Ecto neural progenitor cell (in vitro differentiated cells): Measurements from ENCODE around the gene SCD5.
"Not testable (repeated sequence)": the region's sequence is repeated elsewhere in the genome, so short reads cannot be mapped to it uniquely, and the experiment has no call there.

Experiments used
- DNase-seq: peaks from one replicate; pipeline ENCODE4 v3.0.0-alpha.2; 2018; ENCODE audit warnings: low spot score

The SCD5 gene

DNA sequence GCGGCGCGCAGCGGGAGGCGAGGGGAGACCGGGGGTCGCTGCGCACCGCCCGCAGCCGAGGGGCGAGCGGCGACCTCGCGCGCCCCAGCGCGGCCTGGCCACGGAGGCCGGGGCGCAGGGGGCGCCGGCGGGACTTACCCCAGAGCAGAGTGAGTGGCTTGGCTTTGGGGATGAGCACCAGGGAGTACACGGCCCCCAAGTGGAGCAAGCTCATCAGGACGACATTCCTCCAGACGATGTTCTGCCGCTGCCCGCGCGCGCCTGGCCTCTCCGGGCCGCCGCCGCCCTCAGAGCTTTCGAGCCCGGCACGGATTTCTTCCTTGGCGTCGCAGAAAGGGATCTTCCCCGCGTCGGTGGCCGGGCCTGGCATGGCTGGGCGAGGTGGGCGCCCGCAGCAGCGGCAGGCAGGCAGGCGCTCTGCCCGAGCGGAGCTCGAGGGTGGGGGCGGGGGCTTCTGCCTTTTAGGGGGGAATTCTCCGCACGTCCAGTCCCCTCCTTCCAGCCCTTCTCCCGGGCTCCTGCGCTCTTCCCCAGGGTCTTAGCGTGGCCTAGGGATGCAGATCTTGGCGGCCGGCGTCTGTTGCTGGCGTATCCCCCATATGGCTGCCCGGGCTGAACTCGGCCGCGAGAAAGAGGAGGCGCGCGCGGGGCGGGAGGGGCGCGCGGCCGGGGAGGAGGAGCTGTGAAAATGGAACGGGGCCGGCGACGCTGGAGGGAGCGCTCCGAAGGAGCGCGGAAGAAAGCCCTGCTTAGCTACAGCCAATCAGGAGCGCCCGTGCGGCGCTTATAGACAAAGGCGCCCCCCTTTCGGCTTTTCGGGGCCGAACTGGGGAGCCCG lies at the start of gene SCD5:
Gene SCD5, minus strand, starts transcription at position 629 of the 838 bp plus-strand sequence. Its CDS starts 259 bp downstream, at position 370.
- peak; percentile 86 for DNase-seq

DNA sequence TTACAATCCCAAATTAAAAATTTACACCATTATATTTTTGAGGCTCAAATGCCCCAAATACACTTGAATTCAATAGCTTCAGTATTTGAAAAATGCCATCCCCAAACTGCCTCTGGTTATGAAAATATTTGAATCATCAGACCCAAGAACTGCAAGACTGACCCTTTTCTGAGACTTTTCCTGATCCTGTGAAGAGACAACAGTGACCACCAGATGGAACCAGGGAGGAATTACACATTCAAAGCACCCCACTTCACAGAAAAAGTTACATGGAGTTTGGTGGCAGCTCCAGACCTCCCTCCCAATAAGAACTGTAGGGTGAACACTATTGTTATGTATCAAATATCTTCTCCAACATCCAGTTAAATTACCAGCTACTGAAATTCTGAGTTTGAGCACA lies 44.0 kb upstream of the SCD5 start:
- no peak for DNase-seq

DNA sequence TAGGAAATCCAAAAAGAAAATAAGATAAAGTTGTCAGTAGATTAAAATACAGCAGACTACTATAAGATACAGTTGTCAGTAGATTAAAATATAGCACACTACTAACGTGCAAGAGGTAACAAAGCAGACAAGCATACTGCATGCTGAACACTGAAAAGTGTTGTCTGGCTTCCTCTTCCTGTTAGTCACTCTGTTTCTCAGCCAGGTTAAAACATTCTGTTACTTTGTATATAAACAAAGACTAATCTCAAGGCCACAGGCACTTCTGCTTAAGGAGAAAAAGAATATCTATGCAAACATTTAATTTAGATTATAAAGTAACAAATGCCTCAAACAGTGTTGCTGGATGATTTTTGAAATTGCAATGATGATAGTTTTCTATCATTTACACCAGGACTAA lies 41.0 kb upstream of the SCD5 start:
- no peak for DNase-seq

DNA sequence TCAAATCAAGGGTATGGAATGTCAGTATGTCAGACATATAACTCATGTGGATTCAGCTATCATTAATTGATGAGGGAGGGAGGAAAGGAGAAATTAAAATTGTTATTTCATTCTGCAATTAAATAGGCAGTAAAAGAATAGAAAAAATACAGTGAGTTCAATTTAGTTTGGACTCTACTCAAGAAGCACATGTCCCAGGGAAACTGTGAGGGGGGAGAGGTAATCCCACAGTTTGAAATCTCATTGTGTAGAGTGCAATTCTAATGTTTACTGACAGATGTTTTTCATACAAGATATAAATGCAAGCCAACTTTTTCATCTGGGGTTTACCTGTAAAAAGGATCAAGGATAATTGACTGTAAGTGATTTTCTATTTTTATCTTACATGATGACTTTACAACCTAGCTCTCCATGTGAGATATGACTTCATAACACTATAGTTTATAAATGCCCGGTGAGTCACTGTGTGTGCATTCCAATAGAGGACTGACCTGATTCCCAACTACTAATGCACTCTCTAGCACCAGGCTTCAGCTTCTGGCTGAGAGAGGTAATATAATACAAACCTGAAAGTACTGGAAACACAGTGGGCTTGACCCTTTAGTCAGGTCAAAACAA lies 35.2 kb upstream of the SCD5 start:
- DNase-seq: no peak

DNA sequence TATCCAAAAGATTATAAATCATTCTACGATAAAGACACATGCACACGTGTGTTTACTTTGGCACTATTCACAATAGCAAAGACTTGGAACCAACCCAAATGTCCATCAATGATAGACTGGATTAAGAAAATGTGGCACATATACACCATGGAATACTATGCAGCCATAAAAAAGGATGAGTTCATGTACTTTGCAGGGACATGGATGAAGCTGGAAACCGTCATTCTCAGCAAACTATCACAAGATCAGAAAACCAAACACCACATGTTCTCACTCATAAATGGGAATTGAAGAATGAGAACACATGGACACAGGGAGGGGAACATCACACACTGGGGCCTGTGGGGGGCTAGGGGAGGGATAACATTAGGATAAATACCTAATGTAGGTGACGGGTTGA lies 34.5 kb upstream of the SCD5 start:
- not testable (repeated sequence) for DNase-seq

DNA sequence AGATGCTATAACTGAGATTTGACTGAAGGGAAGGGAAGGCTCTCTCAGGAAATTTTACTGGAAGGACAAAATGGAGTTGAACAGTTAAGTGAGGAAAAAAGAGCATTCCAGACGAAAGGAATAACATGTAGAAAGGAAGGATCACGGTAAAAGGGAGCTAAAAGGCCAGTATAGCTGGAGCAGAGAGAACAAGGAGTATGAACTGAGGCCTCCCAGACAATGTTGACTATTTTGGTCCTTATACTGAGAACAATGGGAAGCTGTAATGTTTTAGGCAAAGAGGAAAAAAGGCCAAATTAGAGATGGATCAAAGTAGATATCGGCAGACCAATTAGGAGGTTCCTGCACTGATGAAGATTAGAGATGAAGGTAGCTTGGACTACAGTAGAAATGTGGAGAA lies 26.8 kb upstream of the SCD5 start:
- no peak for DNase-seq

DNA sequence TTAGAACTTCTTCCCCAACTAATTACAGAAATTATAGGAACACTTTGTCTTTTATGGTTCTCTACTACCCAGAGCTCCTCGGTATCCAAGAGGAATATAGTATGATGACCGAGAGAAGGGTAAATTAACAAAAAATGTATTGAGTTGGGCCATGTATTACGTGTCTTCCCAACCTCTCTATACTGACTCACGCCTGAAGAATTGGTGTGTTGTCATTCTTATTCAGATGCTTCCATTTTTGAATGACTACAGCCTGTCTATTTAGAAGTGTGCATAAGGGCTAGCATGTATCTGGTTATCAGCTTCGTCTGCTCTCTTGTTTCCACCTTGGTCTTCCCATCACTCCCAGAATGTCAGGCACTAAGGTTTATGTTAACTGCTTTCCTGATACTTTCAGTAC lies 24.5 kb upstream of the SCD5 start:
- no peak for DNase-seq

DNA sequence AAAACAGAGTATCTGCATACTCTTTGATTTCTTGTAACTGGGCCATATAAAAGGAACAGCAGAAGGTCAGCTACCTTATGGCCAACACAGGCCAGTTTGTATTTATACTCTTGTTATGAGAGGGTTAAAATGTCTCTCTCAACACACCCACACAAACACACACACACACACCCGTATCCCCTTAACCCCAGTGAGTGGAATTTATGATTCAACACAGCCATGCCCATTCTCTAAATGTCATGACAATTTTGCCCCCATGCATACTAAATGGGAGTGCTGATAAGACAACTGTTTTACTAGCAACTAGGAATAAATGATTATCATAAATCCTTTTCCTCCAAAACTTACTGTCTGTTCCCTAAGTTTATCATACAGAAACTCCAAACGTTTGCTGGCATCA lies 22.1 kb upstream of the SCD5 start:
- no peak for DNase-seq

DNA sequence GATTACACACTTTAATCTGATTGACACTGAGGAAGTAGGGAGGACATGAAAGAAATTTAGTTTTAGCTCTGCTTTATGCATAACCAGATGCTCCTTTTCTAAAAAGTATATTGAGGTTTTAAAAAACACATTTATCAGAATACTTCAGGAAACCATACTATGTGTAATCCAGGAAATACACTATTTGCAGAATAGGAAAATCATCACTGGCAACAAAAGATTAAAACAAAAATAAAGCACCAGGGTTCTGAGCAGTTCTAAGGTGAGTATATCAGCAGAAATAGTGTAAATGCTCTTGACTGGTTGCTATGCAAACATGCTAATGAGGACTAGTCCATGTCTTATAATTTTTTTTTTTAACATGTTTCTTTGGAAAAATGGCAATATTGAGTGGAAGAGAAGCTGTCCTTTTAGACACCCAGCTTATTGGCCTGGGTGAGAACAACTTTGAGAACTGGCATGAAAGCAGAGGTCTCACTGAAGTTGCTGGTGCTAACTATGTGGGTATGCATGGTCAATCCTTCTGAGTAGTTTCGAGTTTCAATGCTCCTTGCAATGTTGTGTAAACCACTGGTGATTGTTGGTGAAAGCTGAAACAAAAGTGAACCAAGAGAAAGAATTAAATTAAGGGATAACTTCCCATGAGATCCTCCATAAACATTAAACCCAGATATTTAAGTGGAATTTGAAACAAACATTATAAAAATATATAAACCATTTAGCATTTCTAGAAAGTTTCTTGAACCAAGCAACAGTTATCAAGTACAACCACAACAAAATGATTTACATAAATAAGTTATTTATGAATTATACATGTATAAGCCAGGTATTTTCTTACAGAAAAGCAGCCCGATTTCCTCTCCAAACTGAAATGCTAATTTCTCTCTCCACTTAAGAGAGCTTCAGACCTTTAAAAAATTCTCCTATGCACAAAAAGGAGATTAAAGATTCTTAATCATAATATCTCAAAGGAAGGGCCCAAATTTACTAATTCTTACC lies 20.4 kb upstream of the SCD5 start:
- DNase-seq: no peak

DNA sequence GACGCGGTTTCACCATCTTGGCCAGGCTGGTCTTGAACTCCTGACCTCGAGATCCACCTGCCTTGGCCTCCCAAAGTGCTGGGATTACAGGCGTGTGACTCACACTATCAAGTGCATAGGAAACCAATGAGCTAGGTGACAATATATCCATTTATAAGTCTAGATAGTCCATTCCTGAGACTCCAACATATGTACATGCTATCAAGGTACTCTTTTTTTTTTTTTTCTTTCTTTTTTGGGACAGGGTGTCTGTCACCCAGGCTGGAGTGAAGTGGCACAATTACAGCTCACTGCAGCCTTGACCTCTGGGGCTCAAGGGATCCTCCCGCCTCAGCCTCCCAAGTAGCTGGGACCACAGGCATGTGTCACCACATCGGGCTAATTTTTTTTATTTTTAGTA lies 18.3 kb upstream of the SCD5 start:
- not testable (repeated sequence) for DNase-seq

DNA sequence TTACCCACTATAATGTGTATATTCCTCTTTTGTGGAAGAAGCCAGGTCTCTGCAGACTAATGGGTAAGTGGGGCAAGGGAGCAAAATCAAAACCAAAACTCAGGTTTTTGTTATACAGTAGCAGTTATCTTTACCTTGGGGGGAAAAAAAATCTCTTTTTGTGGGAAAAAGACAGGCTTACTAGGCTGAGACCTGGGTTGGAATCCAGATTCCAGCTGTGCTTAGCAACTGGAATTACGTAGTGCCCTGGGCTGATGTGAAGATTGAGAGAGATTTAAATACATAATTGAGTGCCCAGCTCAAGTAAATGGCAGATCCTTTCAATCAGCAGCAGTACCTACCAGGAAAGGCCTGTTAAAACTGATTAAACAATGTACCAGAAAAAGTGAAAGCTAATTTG lies 15.4 kb upstream of the SCD5 start:
- DNase-seq: no peak

DNA sequence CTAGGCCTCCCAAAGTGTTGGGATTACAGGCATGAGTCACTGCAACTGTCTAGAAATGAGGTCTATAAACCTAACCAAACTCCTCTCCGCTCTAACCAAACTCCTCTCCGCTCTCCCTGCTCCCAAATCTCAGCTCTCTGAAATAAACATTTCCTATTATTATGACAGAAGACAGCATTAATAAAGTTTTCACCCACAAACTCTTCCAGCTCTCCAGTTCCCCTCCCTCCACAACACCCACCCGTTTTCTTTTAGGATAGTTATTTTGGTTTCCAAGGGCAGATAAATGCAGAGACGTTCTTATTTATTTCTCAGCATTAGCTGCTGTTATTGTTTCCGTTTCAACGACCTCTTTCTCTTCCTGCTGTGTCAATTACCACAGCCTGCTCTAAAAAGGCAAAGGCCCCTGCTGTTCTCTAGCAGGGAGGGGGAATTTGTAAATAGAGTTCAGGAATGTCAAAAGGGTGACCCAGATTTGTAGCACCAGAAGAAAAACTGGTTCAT lies 13.3 kb upstream of the SCD5 start:
- DNase-seq: no peak

DNA sequence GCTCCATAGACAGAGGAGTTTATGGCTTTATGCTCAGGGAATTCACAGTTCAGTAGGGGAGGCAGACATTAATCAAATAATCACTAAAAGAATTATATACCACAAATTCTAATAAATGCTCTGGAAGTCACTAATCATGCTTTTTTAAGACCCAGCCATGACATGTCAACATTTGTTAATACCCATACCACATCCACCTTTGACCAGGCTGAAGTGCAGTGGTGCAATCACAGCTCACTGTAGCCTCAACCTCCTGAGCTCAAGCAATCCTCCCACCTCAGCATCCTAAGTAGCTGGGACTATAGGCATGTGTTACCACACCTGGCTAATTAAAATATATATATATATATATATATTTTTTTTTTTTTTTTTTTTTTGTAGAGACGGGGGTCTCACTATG lies 12.8 kb upstream of the SCD5 start:
- DNase-seq: no peak

DNA sequence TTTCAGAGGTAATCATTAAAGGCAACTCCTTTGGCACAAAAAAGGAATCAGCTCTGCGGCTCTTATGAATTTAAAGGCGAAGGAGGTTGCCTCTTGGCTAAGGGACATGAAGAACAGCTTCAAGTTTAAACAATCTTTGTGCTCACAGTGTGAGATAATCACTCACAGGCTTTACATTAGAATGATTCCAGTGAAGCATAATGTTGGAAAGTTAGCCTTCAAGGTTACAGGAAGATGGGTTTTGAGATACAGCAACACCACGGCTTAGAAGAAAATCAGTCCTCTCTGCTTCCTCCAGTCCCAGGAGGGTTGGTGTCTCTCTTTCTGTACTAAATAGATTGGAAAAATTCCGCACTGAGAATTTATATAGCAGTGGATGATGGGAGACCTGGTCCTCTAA lies 11.6 kb upstream of the SCD5 start:
- no peak for DNase-seq

DNA sequence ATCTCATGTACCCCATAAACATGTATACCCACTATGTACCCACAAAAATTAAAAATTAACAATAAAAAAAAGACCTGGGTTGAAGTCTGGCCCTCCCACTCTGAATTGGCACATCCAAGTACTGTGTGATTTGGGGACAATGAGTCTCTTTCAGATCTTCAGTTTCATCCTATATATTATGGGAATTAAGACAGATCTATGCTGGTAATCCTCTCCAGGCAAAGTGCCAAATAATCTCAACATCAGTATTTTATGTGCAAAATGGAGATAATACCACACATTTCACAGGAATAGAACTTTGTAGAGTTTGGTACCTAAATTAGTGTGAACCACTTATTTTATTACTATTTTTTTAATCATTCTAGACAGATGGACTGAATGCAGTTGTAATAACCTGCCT lies 11.0 kb upstream of the SCD5 start:
- DNase-seq: no peak

DNA sequence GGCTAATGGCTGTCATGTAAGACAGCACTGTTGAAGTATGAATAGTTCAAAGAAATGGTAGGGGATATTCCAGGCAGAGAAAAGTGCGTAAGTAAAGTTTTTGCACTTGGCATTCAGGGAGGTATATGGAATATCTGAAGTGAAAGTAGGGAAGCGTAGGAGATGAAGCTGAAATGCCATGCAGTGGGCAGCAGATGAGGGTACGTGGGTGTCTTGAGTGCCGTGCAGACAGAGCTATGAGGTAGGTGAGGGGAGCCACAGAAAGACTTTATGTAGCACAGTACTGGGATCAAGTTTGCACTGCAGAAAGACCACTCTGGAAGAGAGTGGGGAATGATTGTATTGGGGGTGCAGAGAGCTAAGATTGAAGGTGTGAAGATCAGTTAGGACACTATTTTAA lies 5.2 kb upstream of the SCD5 start:
- DNase-seq: no peak

DNA sequence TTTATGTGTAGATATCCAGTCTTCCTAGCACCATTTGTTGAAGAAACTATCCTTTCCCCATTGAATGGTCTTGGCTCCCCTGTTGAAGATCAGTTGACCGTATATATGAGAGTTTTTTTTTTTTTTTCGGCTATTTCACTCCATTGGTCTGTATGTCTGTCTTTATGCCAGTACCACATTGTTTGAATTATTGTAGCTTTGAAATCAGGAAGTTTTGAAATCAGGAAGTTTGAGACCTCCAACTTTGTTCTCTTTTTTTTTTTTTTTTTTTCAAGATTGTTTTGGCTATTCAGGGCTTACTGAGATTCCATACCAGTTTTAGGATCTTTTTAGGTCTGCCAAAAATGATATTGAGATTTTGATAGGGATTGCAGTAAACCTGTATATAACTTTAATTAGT lies 4.3 kb upstream of the SCD5 start:
- DNase-seq: no peak

DNA sequence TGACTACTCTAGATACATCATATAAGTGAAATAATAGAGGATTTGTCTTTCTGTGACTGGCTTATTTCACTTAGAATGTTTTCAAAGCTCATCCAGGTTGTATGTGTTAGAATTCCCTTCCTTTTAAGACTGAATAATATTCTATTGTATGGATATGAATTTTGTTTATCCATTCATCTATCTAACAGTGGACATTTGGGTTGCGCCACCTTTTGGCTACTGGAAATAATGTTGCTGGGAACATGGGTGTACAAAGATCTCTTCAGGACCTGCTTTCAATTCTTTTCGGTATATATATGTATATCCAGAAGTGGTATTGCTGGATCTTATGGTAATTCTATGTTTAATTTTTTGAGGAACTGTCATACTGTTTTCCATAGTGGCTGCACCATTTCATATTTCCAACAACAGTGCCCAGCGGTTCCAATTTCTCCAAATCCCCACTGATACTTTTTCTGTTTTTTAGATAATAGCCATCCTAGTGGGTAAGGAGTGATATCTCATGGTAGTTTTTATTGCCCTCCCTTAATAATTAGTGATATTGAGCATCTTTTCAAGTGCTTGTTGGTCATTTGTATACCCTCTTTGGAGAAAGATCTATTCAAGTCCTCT lies 3.4 kb upstream of the SCD5 start:
- no peak for DNase-seq

DNA sequence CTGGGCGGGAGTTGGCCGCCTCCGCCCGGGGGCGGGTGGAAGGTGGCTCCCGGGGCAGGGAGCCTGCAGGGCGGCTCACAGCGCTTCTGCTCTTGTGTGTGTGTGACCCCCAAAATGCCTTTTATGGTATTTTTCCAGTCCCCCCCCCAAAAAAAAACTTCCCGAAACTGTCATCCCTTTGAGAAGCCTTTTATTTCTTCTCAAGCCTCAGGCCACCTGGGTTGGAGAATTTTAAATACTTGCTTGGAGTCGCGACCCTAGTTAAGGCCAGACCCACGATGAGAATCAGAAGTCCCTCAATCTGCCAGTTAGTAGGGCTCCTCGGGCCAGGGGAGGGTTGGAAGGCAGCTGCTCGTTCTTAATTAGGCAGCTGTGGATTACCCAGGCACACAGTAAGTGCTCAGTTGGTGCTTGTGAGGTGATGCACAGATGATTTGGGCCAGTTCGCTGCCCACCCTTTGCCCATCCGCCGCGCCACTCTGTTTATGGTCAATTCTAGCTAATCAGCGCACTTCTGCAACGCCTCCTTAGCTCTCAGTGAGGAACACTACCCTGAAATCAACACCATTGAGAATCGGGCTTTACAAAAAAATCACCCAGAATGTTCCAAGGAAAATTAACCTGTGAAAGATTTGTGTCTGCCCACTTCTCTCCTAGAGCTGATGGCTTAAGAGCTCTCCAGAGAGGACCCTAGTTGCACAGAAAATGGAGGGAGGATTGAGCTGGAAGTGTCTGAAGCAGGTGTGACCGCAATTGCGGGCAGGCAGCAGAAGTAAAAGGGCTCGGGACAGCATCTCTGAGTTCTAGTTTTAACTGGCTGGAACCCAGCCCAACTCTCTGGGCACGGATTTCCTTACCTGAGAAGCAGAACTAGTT lies 648 bp upstream of the SCD5 start:
- DNase-seq: peak; percentile 58

DNA sequence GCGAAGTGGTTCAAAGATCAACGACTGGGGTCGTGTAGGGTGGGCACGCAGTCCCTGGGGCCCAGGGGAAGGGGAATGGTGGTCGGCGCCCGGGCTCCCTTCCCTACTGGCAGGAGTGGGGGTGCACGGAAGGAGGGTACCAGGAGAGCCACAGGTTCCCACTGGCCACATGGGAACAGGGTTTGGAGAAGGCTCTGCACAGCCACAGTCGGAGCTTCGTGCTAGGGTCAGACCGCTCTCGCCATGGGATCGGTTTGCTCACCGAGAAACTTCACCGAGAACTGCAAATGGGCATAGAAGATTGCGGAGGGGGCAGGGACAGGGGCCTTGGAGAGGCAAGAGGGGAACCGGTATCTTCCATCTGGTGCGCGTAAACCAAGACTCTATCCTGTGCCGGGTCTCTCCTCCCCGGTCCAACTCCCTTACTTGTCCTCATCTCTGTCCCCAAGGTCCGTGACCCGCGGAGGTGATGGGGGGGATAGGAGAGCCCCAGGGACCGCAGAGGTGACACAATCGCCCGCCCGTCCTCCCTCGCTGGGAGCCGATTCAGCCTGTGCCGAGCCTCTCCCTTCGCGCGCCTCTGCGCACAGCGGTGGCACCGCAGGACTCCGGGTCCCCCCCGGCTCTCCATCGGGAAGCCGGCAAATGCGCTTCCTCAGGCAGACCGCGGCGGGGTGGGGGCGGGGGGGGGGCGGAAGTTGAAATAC lies 1.0 kb downstream of the SCD5 start:
- peak; percentile 72 for DNase-seq
